Measurements from ENCODE around the gene PRKACA.

PRKACA gene

DNA sequence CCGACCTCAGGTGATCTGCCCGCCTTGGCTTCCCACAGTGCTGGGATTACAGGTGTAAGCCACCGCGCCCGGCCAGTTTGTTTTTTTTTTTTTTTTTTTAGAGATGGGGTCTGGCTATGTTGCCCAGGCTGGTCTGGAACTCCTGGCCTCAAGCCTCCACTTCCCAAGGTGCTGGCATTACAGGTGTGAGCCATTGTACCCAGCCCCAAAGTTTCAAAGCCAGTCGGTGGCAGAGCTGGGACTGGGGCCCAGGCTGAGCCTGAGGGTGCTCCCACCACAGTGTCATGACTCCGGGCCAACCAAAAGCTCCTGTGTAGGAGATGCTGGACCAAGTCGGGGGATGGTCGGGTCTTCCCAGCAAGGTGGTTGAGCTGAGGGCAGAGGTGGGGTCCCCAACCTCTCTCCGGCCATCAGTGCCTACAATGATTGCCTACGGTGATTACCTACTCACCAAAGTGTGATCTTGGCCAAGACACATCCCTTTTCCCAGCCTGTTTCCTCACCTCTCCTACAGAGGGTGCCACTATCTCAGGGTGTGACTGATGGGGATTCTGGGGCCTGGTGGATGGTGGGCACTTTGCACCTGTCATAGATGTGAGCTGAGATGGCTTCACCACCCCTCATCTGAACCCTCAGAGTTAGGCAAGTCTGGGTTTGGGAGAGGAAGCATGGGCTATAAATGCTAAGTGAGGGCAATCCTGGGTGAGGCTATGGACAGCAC, 21.1 kb downstream of the PRKACA start:
- peaks cover 16% of the 10 kb centered on the region for H3K4me1 Mint-ChIP-seq
- peaks cover 48% of the 10 kb centered on the region for H3K36me3 Mint-ChIP-seq
- ATAC-seq (no peak), DNase-seq (ENCODE audit: low spot score in 2 of 2) (no peak)
- peaks cover 3% of the 10 kb centered on the region for H3K9me3 Mint-ChIP-seq
- H3K4me3 Mint-ChIP-seq = no peak overlapping the region
- peak overlapping the region; percentile 32 for H3K27ac Mint-ChIP-seq

DNA sequence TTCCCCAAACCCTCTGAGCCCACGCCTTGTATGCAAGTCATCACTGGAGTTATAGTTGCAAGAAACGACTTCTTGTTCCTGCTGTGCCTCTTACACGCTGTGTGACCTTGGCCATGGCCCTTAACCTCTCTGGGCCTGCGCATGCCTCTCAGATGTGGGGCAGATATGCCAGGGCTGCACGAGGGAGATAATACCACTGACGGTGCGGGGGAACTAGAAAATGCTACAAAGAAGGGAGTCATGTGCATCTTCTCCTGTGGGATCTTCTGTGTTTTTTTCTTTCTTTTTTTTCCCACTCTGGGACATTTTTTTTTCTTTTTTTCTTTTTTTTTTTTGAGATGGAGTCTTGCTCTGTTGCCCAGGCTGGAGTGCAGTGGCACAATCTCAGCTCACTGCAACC, 22.7 kb downstream of the PRKACA start:
- Mint-ChIP-seq H3K9me3 (peaks cover 3% of the 10 kb centered on the region), H3K27ac (no peak overlapping the region), H3K4me1 (peaks cover 19% of the 10 kb centered on the region), H3K36me3 (peaks cover 44% of the 10 kb centered on the region), H3K4me3 (no peak overlapping the region)
- no peak for DNase-seq (ENCODE audit: low spot score in 2 of 2)
- ATAC-seq = no peak

DNA sequence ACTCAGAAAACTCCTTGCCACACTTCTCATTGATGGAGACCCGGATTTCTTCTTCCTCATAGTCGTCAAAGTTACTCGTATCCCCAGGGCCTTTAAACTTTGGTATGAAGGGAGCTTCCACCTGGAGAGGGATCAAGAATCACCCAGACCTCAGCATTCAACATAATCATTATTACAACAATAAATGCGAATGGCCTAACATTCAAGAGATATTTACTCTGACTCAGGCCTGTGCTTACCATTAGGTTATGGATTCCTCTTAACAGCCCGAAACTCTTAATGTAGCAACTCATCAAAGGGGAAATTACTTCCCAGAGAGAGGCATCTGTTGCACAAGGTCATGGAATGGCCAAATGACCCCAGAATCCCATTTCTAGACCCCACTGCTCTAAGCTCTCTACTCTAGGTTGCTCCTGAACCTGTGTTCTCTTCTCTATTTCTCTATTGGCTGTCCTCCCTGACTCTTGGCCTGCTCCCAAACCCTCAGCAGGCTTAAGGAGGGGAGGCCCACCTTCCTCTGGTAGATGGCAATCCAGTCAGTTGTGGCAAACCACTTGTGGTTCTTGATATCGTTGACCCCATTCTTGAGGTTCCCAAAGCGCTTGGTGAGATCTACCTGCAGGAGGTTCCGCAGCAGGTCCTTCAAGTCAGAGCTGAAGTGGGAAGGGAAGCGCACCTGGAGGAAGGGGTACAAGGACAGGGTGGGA, 24.3 kb downstream of the PRKACA start:
- H3K9me3 Mint-ChIP-seq = peaks cover 3% of the 10 kb centered on the region
- no peak overlapping the region for H3K4me3 Mint-ChIP-seq
- H3K27ac Mint-ChIP-seq = no peak overlapping the region
- H3K36me3 Mint-ChIP-seq = peaks cover 44% of the 10 kb centered on the region
- ATAC-seq (no peak), DNase-seq (ENCODE audit: low spot score in 2 of 2) (no peak)
- peaks cover 25% of the 10 kb centered on the region for H3K4me1 Mint-ChIP-seq

DNA sequence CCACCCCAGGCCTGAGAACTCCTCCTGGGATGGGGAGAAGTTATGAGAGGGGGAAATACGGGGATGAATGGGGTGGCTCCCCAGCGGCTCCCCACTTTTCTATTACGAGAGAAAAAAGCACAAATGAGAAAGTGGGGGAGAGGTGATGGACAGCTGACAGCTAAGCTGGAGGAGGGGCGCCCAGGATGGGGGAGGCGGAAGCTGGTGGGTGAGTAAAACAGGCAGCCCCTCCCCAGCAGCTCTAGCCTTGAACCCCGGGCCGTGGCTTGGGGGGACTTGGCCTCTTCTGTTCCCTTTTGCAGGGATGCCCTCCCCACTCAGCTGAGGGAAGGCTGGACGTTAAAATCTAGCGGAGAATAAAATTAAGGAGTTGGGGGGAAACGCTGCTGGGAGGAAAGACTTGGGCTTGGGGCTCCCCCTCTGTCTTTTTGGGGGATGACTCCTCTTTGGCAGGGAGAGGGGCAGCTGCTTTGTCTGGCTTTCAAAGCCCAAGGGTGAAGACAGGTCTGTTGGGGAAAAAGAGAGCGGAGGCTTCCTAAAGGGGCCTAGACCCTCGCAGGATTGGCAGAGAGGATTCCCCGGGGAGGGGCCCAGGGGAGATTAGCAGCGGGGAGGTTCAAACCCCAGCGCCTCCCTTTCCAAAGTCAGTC, 25.6 kb downstream of the PRKACA start:
- Mint-ChIP-seq H3K27ac (peak overlapping the region; percentile 96), H3K4me1 (peaks cover 25% of the 10 kb centered on the region), H3K36me3 (peaks cover 43% of the 10 kb centered on the region), H3K4me3 (peak overlapping the region; percentile 94), H3K9me3 (peaks cover 3% of the 10 kb centered on the region)
- DNase-seq (ENCODE audit: low spot score in 2 of 2) (no peak), ATAC-seq (peak; percentile 1)

DNA sequence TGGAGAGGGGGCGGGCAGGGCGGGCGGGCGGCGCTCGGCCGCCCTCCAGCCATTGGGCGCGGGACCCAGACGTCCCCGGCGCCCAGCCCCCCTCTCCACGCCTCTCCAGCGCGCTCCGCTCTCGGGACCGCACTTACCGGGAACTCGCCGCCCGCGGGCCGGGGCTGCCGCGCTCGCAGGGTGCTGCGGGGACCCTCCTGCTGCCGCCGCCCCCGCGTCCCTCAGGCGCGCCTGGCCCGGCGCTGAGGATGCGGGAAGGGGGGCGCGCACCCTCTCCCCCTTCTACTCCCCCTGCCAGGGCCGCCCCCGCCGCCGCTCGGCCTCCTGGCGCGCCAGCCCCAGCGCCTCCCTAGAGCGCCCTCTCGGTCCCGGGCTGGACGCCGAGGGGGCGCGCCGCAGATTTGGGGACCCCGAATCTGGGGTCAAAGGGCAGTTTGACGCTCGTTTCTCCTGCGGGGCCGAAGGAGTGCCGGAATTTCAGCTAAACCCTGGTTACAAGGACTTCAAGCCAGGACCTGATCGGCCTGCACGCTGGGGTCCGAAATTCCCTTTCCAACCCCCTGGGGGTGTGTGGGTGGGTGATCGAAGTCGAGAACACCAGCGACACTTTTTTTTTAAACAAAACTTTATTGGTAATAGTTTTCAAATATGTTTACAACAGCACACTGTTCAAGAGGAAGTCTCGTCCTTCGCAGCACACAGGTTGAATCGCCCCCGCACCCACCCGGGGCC, 26.3 kb downstream of the PRKACA start:
- Mint-ChIP-seq H3K4me1 (peaks cover 25% of the 10 kb centered on the region), H3K4me3 (peak overlapping the region; percentile 94), H3K36me3 (peaks cover 40% of the 10 kb centered on the region), H3K9me3 (peaks cover 3% of the 10 kb centered on the region), H3K27ac (peak overlapping the region; percentile 96)
- DNase-seq (ENCODE audit: low spot score in 2 of 2) = peak; percentile 72 to 88
- ATAC-seq = peak; percentile 83

DNA sequence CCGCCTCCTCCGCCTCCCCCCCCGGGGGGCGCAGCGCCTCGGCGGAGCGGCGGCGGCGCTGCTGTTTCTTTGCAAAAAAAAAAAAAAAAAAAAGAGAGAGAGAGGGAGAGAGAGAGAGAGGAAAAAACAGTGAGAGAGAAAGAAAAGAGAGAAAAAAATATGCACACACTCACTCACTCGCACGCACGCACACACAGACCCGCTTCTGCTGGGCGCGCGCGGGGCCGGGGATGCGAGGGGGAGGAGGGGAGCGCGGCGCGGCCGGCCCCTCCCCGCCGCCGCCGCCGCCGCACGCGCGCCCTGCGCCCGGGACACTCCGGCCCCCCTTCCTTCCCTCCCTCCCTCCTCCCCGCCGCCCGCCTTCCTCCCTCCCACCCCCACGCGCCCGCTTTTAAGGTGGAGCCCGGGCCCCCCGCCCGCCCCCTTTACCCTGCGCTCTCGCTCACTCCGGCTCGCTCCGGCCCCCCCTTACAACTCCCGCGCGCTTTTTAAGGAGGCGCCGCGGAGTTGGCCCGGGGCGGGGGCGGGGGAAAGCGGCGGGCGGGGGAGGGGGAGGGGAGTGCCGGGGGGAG, 27.0 kb downstream of the PRKACA start, which contains the start of gene SAMD1:
SAMD1 (minus strand) TSS at position 243 of the 572 bp plus-strand sequence.
- DNase-seq (ENCODE audit: low spot score in 2 of 2) = peak in 1 of 2 donors; percentile 79

DNA sequence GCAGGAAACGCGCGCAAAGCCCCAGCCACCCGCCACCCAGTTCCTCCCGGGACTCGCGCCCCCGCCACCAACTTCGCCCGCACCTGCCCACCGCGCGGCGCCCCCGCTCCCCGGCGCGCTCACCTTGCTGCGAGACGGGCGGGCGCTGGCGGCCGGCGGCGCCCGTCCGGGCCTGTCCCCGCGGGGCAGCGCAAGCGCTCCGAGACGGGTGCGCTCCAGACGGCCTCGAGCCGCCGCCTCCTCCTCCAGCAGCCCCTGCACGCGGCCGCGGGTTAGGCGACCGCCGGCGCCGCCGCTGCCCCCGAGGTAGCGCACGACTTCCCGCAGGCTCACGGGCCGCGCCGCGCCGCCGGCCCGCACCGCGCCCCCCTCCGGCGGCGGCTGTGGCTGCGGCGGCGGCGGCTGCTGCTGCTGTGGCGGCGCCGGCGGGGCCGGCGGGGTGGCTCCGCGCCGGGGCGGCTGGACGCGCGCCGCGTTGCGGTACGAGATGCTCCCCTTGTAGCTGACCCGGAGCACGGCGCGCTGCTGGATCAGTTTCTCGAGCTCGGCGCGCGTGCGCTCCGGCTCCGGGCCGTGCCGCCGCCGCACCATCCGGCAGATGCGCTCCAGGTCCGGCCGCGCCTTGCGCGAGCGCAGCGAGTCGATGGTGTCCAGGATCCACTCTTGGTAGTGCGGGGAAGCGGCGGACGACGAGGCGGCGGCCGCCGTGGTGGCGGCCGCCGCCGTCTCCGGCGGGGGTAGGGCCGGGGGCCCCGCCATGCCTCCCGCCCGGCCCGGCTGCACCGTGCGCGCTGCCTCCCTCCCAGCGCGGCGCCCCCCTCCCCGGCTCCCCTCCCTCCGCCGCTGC, 27.7 kb downstream of the PRKACA start:
- peak; percentile 38 for ATAC-seq

More for the DNA sequence above, 27.0 kb downstream of the PRKACA start, which contains the start of gene SAMD1:
- peaks cover 3% of the 10 kb centered on the region for H3K9me3 Mint-ChIP-seq
- ATAC-seq = peak; percentile 71
- peaks cover 25% of the 10 kb centered on the region for H3K4me1 Mint-ChIP-seq
- H3K36me3 Mint-ChIP-seq = peaks cover 39% of the 10 kb centered on the region
- H3K27ac Mint-ChIP-seq = peak within 1 kb of the TSS; percentile 96
- H3K4me3 Mint-ChIP-seq = peak within 1 kb of the TSS; percentile 94

DNA sequence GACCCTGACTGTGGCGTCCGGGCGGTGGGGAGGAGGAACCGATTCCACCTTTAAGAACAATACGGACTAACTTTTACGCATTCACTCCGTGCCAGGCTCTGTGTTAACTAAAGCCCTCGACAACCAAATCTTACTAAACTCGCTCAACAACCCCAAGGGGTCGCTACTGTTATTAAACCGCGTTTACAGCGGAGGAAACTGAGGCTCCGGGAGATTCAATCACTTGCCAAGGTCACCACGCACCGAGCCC, 28.2 kb downstream of the PRKACA start:
- peak overlapping the region; percentile 94 for H3K4me3 Mint-ChIP-seq
- H3K4me1 Mint-ChIP-seq = peaks cover 25% of the 10 kb centered on the region
- peaks cover 39% of the 10 kb centered on the region for H3K36me3 Mint-ChIP-seq
- no peak for ATAC-seq
- peaks cover 3% of the 10 kb centered on the region for H3K9me3 Mint-ChIP-seq
- no peak overlapping the region for H3K27ac Mint-ChIP-seq
- no peak for DNase-seq (ENCODE audit: low spot score in 2 of 2)

More for the DNA sequence above, 27.7 kb downstream of the PRKACA start:
- Mint-ChIP-seq H3K4me3 (peak overlapping the region; percentile 94), H3K27ac (peak overlapping the region; percentile 23), H3K36me3 (peaks cover 39% of the 10 kb centered on the region), H3K9me3 (peaks cover 3% of the 10 kb centered on the region), H3K4me1 (peaks cover 25% of the 10 kb centered on the region)
- DNase-seq (ENCODE audit: low spot score in 2 of 2) = peak; percentile 34 to 72

DNA sequence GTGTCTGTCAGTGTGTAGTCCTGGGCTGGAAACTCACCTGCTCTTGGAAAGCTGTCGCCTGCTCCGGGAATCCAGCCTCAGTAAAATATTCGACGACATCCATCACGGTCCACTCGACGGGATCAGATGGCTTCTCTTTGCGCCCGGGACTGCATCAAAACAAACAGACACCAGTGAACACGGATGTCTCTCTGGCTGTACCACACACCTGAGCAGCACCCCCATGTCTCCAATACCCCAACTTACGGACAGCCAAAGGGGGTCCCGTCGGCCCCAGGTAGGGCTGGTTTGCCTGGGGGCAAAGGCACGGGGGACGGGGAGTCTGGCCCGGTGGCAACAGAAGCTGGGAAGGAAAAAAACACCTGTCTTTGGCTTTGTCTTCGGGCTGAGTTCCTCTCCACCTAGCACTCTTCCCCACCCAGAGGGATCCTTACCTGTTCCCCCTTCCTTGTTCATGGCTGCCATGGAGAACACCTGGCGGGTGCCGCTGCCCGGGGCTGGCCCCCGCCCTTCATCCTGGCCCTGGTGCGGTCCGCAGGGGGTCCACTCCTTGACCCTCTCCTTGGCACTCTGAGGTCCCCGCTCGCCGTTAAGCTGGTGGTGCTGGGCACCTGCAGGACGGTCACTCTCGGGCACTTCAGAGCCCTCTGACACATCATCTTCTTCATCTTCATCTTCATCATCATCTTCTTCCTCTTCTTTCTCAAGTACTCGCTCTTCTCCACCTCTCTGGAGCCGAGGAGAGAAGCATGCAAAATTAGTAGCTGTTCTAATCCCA, 28.7 kb downstream of the PRKACA start:
- no peak for ATAC-seq
- H3K27ac Mint-ChIP-seq = no peak overlapping the region

DNA sequence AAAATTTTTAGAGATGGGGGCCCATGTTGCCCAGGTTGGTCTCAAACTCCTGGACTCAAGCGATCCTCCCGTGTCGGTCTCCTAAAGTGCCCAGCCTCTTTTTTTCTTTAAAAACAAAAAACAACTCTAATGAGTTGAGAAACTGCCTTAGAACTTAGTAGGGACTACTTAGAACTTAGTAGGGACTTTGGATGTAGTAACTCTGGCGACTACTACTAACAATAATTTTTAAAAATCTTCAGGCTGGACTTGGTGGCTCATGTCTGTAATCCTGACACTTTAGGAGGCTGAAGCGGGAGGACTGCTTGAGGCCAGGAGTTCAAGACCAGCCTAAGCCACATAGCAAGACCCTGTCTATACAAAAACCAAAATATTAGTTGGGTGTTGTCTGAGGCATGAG, 31.5 kb downstream of the PRKACA start:
- no peak overlapping the region for H3K4me3 Mint-ChIP-seq
- H3K4me1 Mint-ChIP-seq = peaks cover 19% of the 10 kb centered on the region
- no peak overlapping the region for H3K27ac Mint-ChIP-seq
- no peaks in the 10 kb centered on the region for H3K9me3 Mint-ChIP-seq
- peaks cover 32% of the 10 kb centered on the region for H3K36me3 Mint-ChIP-seq
- no peak for DNase-seq (ENCODE audit: low spot score in 2 of 2)
- no peak for ATAC-seq

More for the DNA sequence above, 28.7 kb downstream of the PRKACA start:
- H3K4me1 Mint-ChIP-seq = peaks cover 25% of the 10 kb centered on the region
- DNase-seq (ENCODE audit: low spot score in 2 of 2) = no peak
- H3K36me3 Mint-ChIP-seq = peaks cover 39% of the 10 kb centered on the region
- H3K4me3 Mint-ChIP-seq = peak overlapping the region; percentile 94
- peaks cover 3% of the 10 kb centered on the region for H3K9me3 Mint-ChIP-seq

DNA sequence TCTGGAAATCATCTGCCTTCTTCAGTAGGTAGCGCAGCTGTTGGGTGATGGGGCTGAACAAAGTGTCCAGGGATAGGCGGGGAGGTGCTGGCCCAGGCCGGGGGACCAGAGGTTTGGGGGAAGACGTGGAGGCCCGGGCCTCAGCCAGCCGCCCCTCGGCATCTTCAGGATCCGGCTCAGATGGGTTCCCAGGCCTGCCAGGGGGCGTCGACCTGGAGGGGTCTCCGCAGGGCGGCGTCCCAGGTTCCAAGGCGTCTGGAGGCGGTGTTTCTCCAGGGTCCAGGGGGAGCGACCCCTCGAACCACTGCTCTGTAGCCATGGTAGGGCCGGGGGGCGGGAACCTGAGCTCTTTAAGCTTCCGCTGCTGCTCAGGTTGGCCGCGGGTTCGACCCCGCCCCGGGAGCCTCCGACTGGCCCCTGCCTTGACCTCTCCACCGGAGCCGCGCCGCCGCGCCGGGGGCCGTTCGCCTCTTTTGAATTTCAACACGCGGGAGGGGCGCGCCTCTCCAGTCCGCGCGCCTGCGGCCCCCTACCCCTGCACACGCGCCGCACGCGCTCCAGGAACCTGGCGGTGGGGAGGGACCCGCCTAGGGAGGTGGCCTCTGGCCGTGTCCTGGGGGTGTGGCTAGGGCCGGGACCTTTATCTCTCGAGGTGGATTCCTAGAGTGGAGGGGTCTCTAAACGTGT, 32.1 kb downstream of the PRKACA start, which contains the start of gene C19orf67:
C19orf67 (minus strand) TSS at position 475 of the 687 bp plus-strand sequence; CDS start at position 319, 156 bp downstream.
- Mint-ChIP-seq H3K36me3 (peaks cover 35% of the 10 kb centered on the region), H3K27ac (peak within 1 kb of the TSS; percentile 27), H3K4me3 (no peak within 1 kb of the TSS), H3K9me3 (no peaks in the 10 kb centered on the region), H3K4me1 (peaks cover 19% of the 10 kb centered on the region)
- ATAC-seq (no peak), DNase-seq (ENCODE audit: low spot score in 2 of 2) (no peak)

DNA sequence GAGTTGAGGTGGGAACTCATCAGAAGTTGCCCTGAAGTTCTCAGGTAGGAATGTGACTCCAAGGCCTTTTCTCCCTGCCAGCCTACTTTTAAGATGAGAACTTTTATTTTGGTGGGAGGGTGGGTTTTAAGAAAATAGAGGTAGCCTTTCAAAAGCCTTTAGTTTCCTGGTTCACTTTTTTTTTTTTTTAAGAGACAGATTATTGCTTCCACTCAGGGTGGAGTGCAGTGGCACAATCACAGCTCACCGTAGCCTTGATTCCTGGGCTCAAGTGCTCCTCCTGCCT, 34.9 kb downstream of the PRKACA start:
- ATAC-seq (no peak), DNase-seq (ENCODE audit: low spot score in 2 of 2) (no peak)
- Mint-ChIP-seq H3K36me3 (peaks cover 15% of the 10 kb centered on the region), H3K4me1 (peaks cover 13% of the 10 kb centered on the region), H3K9me3 (no peaks in the 10 kb centered on the region), H3K4me3 (peak overlapping the region; percentile 91), H3K27ac (peak overlapping the region; percentile 96)
